Measurements from ENCODE around the gene CHRNA5.
"Not testable (repeated sequence)": the region's sequence is repeated elsewhere in the genome, so short reads cannot be mapped to it uniquely, and the experiment has no call there.

The CHRNA5 gene

GRCh38 chr15:78541744-78542034, 23.6 kb upstream of the CHRNA5 start:
- TF ChIP-seq CTCF (IDR thresholded peaks at IDR 0.05; ENCODE audit: insufficient read depth, low read length, missing control alignments): no peak
- POLR2A ChIA-PET: interaction anchor here (2.1 kb wide), 1 partner anchor 104 kb away, joined by 14 read pairs; the partner anchor contains the start of gene IREB2
- CTCF ChIA-PET: interaction anchor here (0.9 to 1.0 kb wide), 2 partner anchors 10 to 19 kb away, joined by 3 read pairs; no protein-coding TSS in a partner anchor
- DNase-seq (ENCODE audit: low read depth, low spot score): no peak
- peak overlapping the region; percentile 94 for H3K4me3 ChIP-seq (ENCODE audit: low read depth, low read length)

DNA sequence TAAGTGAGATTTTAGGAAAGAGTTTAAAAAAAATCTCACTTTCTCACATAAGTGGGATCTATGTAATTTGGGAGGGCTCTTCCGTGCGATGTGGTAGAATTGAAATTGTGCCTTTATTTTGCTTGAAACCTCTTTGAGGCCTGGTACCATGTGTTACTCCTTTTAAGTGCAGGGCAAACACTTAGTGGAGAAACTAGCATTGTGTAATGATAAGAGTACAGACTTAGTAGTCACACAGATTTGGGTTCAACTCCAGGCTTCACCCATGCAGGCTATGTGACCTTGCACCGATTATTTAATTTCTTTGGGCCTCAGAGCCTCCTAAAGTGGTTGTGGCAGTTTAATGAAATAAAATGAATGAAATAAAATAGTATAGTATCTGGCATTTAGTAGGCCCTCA, 22.7 kb upstream of the CHRNA5 start:
- H3K4me3 ChIP-seq (ENCODE audit: low read depth, low read length): no peak overlapping the region
- ChIA-PET POLR2A (no interaction called here), CTCF (no interaction called here)
- no peak for TF ChIP-seq CTCF (IDR thresholded peaks at IDR 0.05; ENCODE audit: insufficient read depth, low read length, missing control alignments)
- DNase-seq (ENCODE audit: low read depth, low spot score): no peak

- TF ChIP-seq CTCF (IDR thresholded peaks at IDR 0.05; ENCODE audit: insufficient read depth, low read length, missing control alignments): no peak
- POLR2A ChIA-PET: interaction anchor here (1.2 kb wide), 2 partner anchors 9 to 10 kb away, joined by 3 read pairs; no protein-coding TSS in a partner anchor
- no peak overlapping the region for H3K4me3 ChIP-seq (ENCODE audit: low read depth, low read length)
- CTCF ChIA-PET: interaction anchor here (1.1 to 1.5 kb wide), 2 partner anchors 16 to 90 kb away, joined by 3 to 4 read pairs; partner anchors contain the start of gene CHRNA5
- DNase-seq (ENCODE audit: low read depth, low spot score): no peak
Observed at GRCh38 chr15:78550194-78550593, 15.1 kb upstream of the CHRNA5 start.

- TF ChIP-seq CTCF (IDR thresholded peaks at IDR 0.05; ENCODE audit: insufficient read depth, low read length, missing control alignments): no peak
- ChIA-PET CTCF (interaction anchor here (1.5 to 1.8 kb wide), 2 partner anchors 15 to 89 kb away, joined by 4 to 7 read pairs; partner anchors contain the start of gene CHRNA5), POLR2A (no interaction called here)
- DNase-seq (ENCODE audit: low read depth, low spot score): no peak
- no peak overlapping the region for H3K4me3 ChIP-seq (ENCODE audit: low read depth, low read length)
Observed at GRCh38 chr15:78550815-78551214, 14.5 kb upstream of the CHRNA5 start.

DNA sequence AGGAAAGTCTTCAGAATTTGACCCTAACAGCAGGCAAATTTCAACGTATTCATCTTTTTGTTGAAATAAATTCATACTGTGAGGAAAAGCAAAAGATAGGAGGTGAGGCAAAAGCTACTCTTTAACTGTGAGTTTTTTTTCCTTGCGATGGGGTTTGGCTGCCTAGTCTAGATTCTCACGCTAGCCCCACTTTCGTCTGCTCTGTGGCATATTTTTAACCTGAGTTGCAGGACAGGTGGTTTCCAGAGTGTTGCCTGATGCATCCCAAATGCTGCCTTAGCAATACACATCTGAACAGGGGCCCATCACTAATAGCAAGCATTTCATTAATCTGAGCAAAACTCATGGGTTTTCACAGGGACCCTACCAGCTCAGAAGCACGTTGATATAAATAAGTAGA, 13.4 kb upstream of the CHRNA5 start:
- H3K4me3 ChIP-seq (ENCODE audit: low read depth, low read length): no peak overlapping the region
- no peak for TF ChIP-seq CTCF (IDR thresholded peaks at IDR 0.05; ENCODE audit: insufficient read depth, low read length, missing control alignments)
- no peak for DNase-seq (ENCODE audit: low read depth, low spot score)
- CTCF ChIA-PET: interaction anchor here (0.6 to 1.8 kb wide), 2 partner anchors 11 to 14 kb away, joined by 3 to 7 read pairs; partner anchors contain the start of gene CHRNA5
- POLR2A ChIA-PET: no interaction called here

DNA sequence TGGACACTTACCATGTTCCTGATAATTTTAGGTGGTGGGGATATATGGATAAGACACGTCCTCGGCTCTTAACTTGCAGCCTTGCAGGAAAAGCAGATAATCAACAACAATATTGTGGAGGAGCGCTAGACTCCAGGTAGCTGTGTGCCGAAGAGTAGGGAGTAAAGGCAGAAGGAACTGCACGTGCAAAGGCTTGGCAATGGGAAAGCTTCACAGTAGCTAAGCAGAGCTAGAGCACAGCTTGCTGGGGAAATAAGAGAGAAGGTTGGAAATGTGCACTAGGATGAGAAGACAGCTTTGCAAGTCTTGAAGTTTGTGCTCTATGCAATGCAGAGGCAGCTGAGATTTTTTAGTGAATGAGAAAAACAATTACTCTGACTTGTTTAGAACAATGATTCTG, 12.7 kb upstream of the CHRNA5 start:
- ChIA-PET CTCF (interaction anchor here (1.8 kb wide), 1 partner anchor 13 kb away, joined by 7 read pairs; the partner anchor contains the start of gene CHRNA5), POLR2A (no interaction called here)
- no peak for TF ChIP-seq CTCF (IDR thresholded peaks at IDR 0.05; ENCODE audit: insufficient read depth, low read length, missing control alignments)
- H3K4me3 ChIP-seq (ENCODE audit: low read depth, low read length): no peak overlapping the region
- no peak for DNase-seq (ENCODE audit: low read depth, low spot score)

DNA sequence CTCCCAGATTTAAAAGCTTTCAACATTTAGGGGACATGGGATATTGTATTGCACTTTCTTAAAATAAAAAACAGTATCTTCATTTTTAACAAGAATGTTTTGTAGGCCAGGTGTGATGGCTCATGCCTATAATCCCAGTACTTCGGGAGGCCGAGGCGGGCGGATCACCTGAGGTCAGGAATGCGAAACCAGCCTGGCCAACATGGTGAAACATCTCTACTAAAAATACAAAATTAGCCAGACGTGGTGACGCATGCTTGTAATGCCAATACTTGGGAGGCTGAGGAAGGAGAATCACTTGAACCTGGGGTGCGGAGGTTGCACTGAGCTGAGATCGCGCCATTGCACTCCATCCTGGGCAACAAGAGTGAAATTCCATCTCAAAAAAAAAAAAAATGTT, 5.1 kb upstream of the CHRNA5 start:
- H3K4me3 ChIP-seq (ENCODE audit: low read depth, low read length); DNase-seq (ENCODE audit: low read depth, low spot score); POLR2A ChIA-PET: not testable (repeated sequence)
- CTCF ChIA-PET: interaction anchor here (1.2 kb wide), 1 partner anchor 12 kb away, joined by 7 read pairs; no protein-coding TSS in a partner anchor
